VCaP (cell line): ENCODE data around the gene GHRH.

Source experiments
- H3K27ac ChIP-seq: fragments of 450-650 bp; 2 replicates; pipeline ENCODE4 v1.5.1; 2017
- TF ChIP-seq, protein P1 (sequence below): fragments of 450-650 bp; conservative IDR thresholded peaks from 2 replicates; pipeline ENCODE4 v1.5.1; 2017; ENCODE audit warnings: mild to moderate bottlenecking, moderate library complexity

GHRH gene

DNA sequence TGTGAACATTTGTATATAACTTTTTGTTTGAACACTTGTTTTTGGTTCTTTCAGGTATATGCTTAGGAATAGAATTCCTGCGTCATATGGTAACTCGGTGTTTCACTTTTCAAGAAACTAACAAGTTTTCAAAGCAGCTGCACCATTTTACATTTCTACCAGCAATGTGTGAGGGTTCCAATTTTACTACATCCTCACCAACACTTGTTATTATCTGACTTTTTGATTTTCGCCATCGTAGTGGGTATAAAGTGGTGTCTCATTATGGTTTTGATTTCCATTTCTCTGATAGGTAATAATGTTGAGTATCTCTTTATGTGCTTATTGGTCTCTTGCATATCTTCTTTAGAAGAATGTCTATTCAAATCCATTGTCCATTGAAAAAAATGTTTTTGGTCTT lies 42.6 kb downstream of the GHRH start:
- TF ChIP-seq, protein P1, sequence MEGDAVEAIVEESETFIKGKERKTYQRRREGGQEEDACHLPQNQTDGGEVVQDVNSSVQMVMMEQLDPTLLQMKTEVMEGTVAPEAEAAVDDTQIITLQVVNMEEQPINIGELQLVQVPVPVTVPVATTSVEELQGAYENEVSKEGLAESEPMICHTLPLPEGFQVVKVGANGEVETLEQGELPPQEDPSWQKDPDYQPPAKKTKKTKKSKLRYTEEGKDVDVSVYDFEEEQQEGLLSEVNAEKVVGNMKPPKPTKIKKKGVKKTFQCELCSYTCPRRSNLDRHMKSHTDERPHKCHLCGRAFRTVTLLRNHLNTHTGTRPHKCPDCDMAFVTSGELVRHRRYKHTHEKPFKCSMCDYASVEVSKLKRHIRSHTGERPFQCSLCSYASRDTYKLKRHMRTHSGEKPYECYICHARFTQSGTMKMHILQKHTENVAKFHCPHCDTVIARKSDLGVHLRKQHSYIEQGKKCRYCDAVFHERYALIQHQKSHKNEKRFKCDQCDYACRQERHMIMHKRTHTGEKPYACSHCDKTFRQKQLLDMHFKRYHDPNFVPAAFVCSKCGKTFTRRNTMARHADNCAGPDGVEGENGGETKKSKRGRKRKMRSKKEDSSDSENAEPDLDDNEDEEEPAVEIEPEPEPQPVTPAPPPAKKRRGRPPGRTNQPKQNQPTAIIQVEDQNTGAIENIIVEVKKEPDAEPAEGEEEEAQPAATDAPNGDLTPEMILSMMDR, result no peak
- H3K27ac ChIP-seq, result no peak overlapping the region

DNA sequence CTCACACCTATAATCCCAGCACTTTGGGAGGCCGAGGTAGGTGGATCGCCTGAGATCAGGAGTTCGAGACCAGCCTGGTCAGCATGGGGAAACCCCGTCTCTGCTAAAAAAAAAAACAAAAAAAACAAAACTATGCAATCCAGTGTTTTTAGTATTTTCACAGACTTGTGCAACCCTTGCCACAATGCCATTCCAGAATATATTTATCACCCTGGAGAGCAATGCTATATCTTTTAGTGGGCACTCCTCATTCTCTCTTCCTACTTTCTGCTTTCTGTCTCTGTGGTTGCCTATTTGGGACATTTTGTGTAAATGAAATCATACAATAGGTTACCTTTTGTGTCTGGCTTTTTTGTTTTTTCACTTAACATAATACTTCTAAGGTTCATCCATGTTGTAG lies 43.2 kb downstream of the GHRH start:
- H3K27ac ChIP-seq, result no peak overlapping the region
- TF ChIP-seq, protein P1, result no peak

DNA sequence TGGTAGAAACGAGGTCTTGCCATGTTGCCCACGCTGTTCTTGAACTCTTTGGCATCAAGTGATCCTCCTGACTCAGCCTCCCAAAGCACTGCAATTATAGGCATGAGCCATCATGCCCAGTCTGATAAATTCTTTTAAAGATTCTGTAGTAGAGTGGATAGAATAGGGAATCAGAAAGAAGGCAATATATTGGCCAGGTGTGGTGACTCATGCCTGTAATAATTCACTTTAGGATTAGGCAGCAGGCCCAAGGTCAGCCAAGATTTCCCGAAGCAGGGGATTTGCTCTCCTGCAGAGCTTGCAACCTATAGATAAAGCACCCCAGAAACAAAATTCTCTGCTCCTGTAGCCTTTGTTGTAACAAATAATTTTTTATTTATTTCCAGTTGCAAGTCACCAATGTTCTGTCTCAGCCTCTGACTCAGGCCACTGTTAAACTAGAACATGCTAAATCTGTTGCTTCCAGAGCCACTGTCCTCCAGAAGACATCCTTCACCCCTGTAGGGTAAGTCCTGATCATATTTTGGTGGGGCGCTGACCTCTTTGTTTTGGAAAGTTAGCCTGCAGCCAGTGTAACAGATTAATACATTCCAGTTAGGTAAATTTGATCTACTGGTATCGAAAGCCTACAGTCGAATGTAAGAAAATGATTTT lies 51.8 kb downstream of the GHRH start:
- no peak overlapping the region for H3K27ac ChIP-seq
- TF ChIP-seq, protein P1, result no peak

DNA sequence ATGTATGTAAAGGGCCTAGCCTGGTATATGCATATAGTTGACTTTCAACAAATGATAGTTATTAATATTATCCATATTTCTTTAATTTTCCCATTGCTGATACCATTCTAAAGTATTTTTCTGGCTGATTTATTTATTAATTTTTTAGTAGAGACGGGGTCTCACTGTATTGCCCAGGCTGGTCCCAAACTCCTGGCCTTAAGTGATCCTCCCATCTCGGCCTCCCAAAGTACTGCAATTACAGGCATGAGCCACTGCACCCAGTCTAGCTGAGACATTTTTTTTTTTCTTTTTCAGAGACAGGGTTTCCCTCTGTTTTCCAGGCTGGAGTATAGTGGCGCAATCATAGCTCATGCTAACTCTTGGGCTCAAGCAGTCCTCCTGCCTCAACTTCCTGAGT lies 52.4 kb downstream of the GHRH start:
- H3K27ac ChIP-seq, result no peak overlapping the region
- TF ChIP-seq, protein P1, result no peak

DNA sequence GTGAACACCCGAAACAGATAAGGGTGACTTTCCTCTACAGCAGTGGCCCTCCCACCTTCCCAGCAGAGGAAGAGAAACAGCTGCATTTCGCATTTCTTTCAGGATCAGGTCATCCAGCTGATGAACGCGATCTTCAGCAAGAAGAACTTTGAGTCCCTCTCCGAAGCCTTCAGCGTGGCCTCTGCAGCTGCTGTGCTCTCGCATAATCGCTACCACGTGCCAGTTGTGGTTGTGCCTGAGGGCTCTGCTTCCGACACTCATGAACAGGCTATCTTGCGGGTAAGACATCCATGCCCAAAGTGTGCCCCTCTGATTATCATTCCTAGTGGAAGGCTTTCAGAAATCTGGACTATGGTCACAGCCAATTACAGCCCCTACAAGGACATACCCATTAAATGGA lies 54.4 kb downstream of the GHRH start:
- H3K27ac ChIP-seq, result no peak overlapping the region
- TF ChIP-seq, protein P1, result no peak

DNA sequence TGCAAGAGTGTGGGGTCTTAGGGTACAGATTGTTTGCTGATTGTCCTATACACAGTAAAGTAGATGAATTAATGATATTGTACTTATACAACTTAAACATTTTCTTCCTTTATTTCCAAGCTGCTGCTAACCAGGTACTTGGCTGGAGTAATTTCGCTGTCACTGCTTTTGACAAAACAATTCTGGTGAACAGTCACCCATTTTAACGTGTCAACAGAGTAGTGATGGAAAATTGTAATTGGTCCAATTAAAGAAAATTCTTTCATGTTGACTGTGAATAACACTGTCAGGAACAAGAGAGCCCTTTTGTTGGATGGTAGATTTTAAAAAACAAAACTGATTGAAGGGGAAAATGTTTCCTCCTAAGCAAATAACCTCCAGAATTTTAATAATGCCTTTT lies 55.8 kb downstream of the GHRH start:
- TF ChIP-seq, protein P1, result no peak
- no peak overlapping the region for H3K27ac ChIP-seq

DNA sequence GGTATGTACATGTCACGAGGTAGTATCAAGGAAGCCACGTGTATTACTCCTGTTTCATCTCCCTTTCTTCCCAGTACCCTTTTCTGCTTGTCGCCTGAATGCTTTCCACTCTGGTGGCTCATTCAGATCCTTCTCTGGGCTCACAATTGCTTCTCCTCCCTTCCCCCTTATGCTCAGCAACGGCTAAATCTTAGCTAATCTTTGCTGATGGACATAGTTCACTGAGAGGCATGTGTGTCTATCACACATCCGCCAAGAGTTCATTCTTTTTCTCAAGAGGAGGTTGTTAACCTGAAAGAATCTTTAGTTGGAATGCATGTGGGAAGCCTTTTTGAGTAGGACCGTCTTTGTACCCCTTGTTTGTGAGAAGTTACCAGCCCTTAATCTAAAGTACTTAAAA lies 56.5 kb downstream of the GHRH start:
- TF ChIP-seq, protein P1, result no peak
- no peak overlapping the region for H3K27ac ChIP-seq

DNA sequence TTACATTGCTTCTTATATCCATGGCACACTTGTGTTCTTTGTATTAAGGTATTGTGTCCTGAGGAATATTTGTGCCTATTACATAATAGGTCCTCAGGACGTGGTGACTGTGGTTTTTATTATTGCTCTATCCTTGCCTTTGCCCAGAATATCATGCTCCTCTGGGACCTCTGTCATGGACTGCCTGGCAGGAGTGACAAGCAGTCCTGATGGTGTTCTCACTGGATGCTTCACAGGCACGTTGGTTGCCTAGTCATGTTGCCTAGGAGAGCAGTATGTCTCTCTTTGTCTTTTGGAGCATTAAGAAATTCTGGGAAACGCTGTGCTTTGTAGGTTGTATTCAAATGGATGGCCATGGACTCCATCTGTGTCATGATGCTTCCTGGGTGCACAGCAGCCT lies 57.6 kb downstream of the GHRH start:
- no peak overlapping the region for H3K27ac ChIP-seq
- TF ChIP-seq, protein P1, result no peak
